ENCODE measurements around the gene SLC24A4. TPM values are rescaled to one million over a fixed set of nuclear protein-coding genes. Genes with fewer than 3 reads are reported as not detected.

The SLC24A4 gene
- total and polyA plus RNA-seq, 10 donors, result 0.29 to 8.9 (median 4.2) TPM

DNA sequence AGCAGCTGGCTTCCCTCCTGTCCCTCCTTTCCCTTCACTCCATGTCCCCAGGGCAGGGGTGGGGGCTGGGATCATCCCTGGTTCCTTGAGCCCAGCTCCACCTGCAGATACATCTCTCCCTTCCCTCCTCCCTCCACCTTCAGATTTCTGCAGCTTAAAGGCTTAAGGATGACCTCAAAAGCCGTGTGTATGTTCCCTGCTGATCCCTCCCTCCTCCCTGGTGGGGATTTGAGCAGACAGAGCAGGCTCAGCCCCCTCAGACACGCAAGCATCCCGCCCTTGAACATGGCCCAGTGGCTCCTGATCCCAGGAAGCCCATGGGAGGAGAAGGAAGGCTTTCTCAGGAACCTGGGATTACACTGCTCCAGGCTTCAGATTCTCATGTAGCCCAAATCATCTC lies 107.7 kb downstream of the SLC24A4 start:
- no peak overlapping the region for H3K27ac ChIP-seq
- peaks cover 0 to 16% (median 9%) of the 10 kb centered on the region in 6 donors for H3K4me1 ChIP-seq
- H3K27me3 ChIP-seq (replicated peaks in 1 of 7), result peaks cover 0 to 6% (median 0%) of the 10 kb centered on the region in 7 donors
- intact Hi-C loops (cut with DNase I; ENCODE audit: low total_unique reads), result no loop called here
- H3K9me3 ChIP-seq, result no peaks in the 10 kb centered on the region
- 56 to 87% (median 73%) methylated on average over 3 of the region's 3 CpGs for WGBS, 5 donors
- H3K36me3 ChIP-seq, result no peaks in the 10 kb centered on the region
- no peak for TF ChIP-seq POLR2A (IDR thresholded peaks at IDR 0.05)
- TF ChIP-seq, protein P1, sequence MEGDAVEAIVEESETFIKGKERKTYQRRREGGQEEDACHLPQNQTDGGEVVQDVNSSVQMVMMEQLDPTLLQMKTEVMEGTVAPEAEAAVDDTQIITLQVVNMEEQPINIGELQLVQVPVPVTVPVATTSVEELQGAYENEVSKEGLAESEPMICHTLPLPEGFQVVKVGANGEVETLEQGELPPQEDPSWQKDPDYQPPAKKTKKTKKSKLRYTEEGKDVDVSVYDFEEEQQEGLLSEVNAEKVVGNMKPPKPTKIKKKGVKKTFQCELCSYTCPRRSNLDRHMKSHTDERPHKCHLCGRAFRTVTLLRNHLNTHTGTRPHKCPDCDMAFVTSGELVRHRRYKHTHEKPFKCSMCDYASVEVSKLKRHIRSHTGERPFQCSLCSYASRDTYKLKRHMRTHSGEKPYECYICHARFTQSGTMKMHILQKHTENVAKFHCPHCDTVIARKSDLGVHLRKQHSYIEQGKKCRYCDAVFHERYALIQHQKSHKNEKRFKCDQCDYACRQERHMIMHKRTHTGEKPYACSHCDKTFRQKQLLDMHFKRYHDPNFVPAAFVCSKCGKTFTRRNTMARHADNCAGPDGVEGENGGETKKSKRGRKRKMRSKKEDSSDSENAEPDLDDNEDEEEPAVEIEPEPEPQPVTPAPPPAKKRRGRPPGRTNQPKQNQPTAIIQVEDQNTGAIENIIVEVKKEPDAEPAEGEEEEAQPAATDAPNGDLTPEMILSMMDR (IDR thresholded peaks at IDR 0.05 in 8 of 11, conservative IDR thresholded peaks at IDR 0.05 in 3 of 11), result no peak
- no peak for TF ChIP-seq POLR2AphosphoS5 (IDR thresholded peaks at IDR 0.05)
- no peak overlapping the region for H3K4me3 ChIP-seq
- no peak for DNase-seq

DNA sequence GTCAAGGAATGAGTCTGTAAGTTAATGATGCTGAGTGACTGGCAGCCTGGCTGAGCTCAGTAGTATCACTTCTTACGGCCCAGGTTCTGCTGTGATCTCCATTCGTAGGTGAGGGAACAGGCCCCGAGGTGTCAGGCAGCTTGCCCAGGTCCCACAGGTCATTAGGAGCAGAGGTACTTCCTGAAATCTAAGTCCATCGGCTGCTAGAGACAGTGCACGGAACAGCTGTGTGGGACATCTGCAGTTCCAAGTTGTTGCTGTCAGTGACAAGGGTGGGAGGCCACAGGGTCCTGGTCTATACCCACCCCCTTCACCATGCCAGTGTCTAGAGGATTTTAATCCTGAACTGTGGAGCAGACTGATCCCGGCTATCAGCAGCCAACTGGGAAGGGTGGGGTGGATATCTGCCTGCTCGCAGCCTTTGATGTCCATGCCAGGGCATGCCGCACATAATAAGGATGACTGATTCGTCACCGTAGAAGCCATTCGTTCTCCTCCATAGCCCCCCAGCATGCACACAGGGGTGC lies 108.3 kb downstream of the SLC24A4 start:
- no peak overlapping the region for H3K27ac ChIP-seq
- H3K36me3 ChIP-seq, result no peaks in the 10 kb centered on the region
- H3K4me3 ChIP-seq, result no peak overlapping the region
- WGBS, 5 donors, result 79 to 85% (median 82%) methylated on average over 9 to 11 of the region's 11 CpGs
- TF ChIP-seq, protein P1 (IDR thresholded peaks at IDR 0.05 in 8 of 11, conservative IDR thresholded peaks at IDR 0.05 in 3 of 11), result no peak
- TF ChIP-seq POLR2AphosphoS5 (IDR thresholded peaks at IDR 0.05) (no peak), POLR2A (IDR thresholded peaks at IDR 0.05) (no peak)
- H3K27me3 ChIP-seq (replicated peaks in 1 of 7), result peaks cover 0 to 6% (median 0%) of the 10 kb centered on the region in 7 donors
- H3K4me1 ChIP-seq, result peaks cover 0 to 10% (median 5%) of the 10 kb centered on the region in 6 donors
- H3K9me3 ChIP-seq, result no peaks in the 10 kb centered on the region
- intact Hi-C loops (cut with DNase I; ENCODE audit: low total_unique reads), result no loop called here
- no peak for DNase-seq

DNA sequence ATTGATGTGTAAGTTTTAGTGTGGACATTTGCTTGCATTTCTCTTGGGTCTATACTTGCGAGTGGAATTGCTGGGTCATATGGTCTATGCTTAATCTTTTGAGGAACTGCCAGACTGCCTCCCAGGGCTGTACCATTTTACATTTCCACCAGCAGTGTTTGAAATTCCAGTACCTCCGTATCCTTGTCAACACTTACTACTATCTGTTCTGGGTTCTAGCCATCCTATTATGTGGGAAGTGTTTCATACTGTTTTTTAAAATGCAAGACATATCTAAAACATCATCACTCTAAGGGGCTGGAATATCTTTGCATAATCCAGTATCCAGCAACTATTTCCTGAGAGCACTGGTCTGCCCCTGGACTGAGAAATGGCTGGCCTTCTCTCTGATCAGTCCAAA lies 110.4 kb downstream of the SLC24A4 start:
- no peak overlapping the region for H3K4me3 ChIP-seq
- no peaks in the 10 kb centered on the region for H3K36me3 ChIP-seq
- no peak for TF ChIP-seq POLR2AphosphoS5 (IDR thresholded peaks at IDR 0.05)
- TF ChIP-seq, protein P1 (IDR thresholded peaks at IDR 0.05 in 8 of 11, conservative IDR thresholded peaks at IDR 0.05 in 3 of 11), result no peak
- TF ChIP-seq POLR2A (IDR thresholded peaks at IDR 0.05), result no peak
- no peaks in the 10 kb centered on the region for H3K9me3 ChIP-seq
- intact Hi-C loops (cut with DNase I; ENCODE audit: low total_unique reads), result no loop called here
- H3K4me1 ChIP-seq, result no peaks in the 10 kb centered on the region
- H3K27me3 ChIP-seq (replicated peaks in 1 of 7), result peaks cover 0 to 6% (median 0%) of the 10 kb centered on the region in 7 donors
- WGBS, 5 donors, result 89 to 100% (median 93%) methylated on average over 2 of the region's 2 CpGs
- H3K27ac ChIP-seq, result no peak overlapping the region
- DNase-seq, result no peak

DNA sequence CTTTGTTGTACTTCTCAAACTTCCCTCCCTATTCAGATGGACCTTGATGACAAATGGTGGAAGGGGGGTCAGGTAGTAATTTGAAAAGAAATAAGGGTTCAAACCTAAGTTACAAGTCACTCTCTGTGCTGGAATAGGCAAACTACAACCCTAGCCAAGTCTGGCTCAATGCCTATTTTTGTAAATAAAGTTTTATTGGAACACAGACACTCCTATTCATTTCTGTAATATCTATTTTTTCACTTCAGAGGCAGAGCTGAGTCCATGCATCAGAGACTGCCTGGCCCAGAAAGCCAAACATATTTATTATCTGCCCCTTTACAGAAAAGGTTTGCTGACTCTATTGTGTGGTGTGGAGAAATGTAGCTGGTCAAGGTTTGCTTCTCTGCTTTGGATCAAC lies 112.2 kb downstream of the SLC24A4 start:
- Histone ChIP-seq H3K9me3 (no peaks in the 10 kb centered on the region), H3K27me3 (replicated peaks in 1 of 7) (peaks cover 0 to 6% (median 0%) of the 10 kb centered on the region in 7 donors), H3K36me3 (no peaks in the 10 kb centered on the region), H3K4me3 (no peak overlapping the region), H3K4me1 (peaks cover 2 to 14% (median 10%) of the 10 kb centered on the region in 6 donors), H3K27ac (no peak overlapping the region)
- no peak for DNase-seq
- TF ChIP-seq POLR2AphosphoS5 (IDR thresholded peaks at IDR 0.05) (no peak), POLR2A (IDR thresholded peaks at IDR 0.05) (no peak)
- TF ChIP-seq, protein P1 (IDR thresholded peaks at IDR 0.05 in 8 of 11, conservative IDR thresholded peaks at IDR 0.05 in 3 of 11), result no peak
- intact Hi-C loops (cut with DNase I; ENCODE audit: low total_unique reads), result no loop called here

Data from spleen (tissue), 11 donors.